C4-2B (cell line): ENCODE data around the gene KDM2A.

Experiments
- H3K27ac ChIP-seq: fragments of 450-650 bp; 2 replicates; pipeline ENCODE4 v1.5.1; 2017
- CTCF ChIP-seq: fragments of 450-650 bp; conservative IDR thresholded peaks from 2 replicates; pipeline ENCODE4 v1.5.1; 2017; ENCODE audit warnings: mild to moderate bottlenecking
- ZFX ChIP-seq: fragments of 450-650 bp; IDR thresholded peaks from 2 replicates; pipeline ENCODE4 v1.6.1; 2017

KDM2A gene

GRCh38 chr11:67274768-67275605, 155.9 kb downstream of the KDM2A start:
- TF ChIP-seq ZFX (no peak), CTCF (no peak)
- no peak overlapping the region for H3K27ac ChIP-seq

- no peak overlapping the region for H3K27ac ChIP-seq
- TF ChIP-seq CTCF (no peak), ZFX (no peak)
Measured at GRCh38 chr11:67275606-67276409, 156.7 kb downstream of the KDM2A start.

- no peak overlapping the region for H3K27ac ChIP-seq
- TF ChIP-seq ZFX = no peak
- no peak for TF ChIP-seq CTCF
Measured at GRCh38 chr11:67276781-67277230, 157.7 kb downstream of the KDM2A start.

DNA sequence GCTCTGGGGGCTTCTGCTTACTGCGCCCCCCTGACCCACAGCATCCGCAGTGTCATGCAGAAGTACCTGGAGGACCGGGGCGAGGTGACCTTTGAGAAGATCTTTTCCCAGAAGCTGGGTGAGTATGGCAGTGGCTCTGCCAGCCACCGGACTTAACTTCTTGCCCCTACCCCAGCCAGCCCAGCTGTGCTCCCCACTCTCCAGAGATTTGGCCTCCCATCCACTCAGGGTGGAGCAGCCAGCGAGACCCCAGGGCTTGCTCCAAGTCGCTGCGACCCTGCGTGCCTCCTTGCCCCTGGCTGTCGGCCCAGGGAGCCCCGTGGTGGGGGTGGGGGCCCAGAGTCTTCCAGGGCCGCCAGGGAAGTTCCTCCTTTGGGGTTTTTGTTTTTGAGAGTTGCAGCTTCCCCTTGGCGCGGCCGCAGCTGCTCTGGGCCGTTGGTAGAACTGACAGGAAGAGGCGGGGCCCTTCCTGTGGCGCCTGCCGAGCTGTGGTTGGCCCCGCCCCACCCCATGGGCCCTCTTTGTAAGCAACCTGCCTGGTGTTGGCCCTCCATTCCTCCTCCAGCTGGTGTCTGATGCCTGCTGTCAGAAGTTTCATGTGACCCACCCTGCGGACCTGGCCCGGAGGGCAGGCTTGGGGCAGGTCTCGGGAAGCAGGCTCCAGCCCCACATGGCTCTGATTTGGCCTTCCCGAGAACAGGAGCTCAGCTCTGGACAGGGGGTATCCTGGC, 158.3 kb downstream of the KDM2A start:
- TF ChIP-seq CTCF = no peak
- no peak for TF ChIP-seq ZFX
- H3K27ac ChIP-seq = no peak overlapping the region

DNA sequence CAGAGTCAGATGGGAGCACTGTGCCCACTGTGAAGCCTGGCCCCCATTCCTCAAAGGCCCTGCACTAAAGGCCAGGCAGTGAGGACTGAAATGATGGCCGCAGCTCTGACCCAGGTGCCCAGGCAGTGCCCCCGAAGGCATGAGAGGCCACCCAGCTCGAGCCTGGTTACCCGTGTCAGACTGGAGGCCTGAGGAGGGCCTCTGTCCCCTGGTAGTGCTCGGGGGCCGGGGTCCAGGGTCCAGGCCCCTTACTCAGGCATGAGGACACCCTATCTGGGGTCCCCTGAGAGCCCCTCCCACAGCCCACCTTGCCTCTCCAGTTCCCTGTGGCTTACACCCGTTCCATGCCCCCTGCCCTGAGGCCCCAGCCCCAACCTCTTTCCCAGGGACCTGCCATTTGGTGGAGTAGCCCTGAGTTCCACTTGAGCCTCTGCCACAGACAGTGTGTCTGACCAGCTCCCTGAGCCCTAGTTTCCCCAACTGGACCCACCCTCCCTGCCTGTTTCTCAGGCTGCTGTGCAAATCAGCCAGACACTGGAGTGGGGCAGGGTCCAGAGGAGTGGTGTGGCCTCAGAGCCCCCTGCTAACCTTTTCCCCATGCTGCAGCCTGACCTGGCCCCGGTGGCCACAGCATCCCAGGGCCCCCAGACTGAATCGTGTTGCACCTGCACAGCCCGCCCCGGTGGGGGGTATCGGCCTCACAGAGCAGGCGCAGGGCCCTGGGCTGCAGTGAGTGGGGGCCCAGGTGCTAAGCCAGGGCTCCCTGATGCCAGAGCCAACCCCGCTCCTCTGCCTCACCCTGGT, 159.3 kb downstream of the KDM2A start:
- TF ChIP-seq ZFX (no peak), CTCF (no peak)
- H3K27ac ChIP-seq = no peak overlapping the region

DNA sequence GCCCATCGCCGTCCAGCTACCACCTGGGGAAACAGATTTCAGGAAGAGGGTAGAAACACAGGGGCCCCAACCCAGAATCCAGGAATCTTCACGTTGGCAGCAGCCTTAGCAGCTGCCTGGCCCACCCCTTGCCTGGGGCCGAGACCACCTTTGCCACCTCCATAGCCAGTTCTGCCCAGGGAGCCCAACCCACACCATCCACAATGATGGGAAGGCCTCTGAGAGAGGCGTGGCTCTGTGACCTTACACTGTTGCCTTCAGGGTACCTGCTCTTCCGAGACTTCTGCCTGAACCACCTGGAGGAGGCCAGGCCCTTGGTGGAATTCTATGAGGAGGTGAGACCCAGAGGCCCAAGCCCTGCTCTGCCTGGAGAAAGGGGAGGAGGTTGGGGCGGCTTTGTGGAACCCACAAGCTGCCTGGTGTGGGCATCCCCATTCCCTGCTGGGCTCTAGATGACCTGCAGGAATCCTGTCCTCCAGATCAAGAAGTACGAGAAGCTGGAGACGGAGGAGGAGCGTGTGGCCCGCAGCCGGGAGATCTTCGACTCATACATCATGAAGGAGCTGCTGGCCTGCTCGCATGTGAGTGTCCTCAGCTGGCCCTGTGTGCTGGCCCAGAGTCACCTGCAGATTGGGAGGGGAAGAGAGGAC, 160.0 kb downstream of the KDM2A start:
- TF ChIP-seq CTCF = no peak
- TF ChIP-seq ZFX = no peak
- H3K27ac ChIP-seq = no peak overlapping the region
